H1 (cell line): ENCODE data around the gene GPS1.

Experiments
- CBX5 ChIP-seq: fragments of 300-800, 300-1000 bp; sonication (generic); IDR thresholded peaks from 2 replicates; pipeline ENCODE4 v1.7.1; 2016; ENCODE audit warnings: antibody characterized with exemption, low read length, low read depth
- EZH2 ChIP-seq: fragments of 200-600 bp; sonication (generic); IDR thresholded peaks from 2 replicates; pipeline ENCODE4 v1.7.1; 2012; ENCODE audit warnings: low read depth, mild to moderate bottlenecking, moderate library complexity, low read length, inconsistent platforms; ENCODE audit not compliant: severe bottlenecking
- GABPA ChIP-seq: IDR thresholded peaks from 2 replicates; pipeline ENCODE4 v1.6.1; 2011; ENCODE audit warnings: mild to moderate bottlenecking, low read length, moderate library complexity, borderline replicate concordance; ENCODE audit not compliant: insufficient read depth
- POLR2A ChIP-seq, 2 experiments: IDR thresholded peaks; 1 replicate in 1 of 2; 2 replicates in 1 of 2; pipeline ENCODE4 v1.6.1; 2011; ENCODE audit warnings: low read depth in 2 of 2, low read length in 2 of 2, mild to moderate bottlenecking in 2 of 2; ENCODE audit errors: control extremely low read depth in 1 of 2
- POLR2AphosphoS5 ChIP-seq: IDR thresholded peaks from 2 replicates; pipeline ENCODE4 v1.6.1; 2011; ENCODE audit warnings: low read depth, low read length
- RAD21 ChIP-seq, 2 experiments: IDR thresholded peaks in 1 of 2; conservative IDR thresholded peaks in 1 of 2; 2 replicates each; pipeline ENCODE4 v1.6.1; 2011; ENCODE audit warnings: low read depth in 2 of 2, low read length in 2 of 2, improper control_type of control experiment in 1 of 2, inconsistent platforms in 1 of 2, mild to moderate bottlenecking in 1 of 2, moderate library complexity in 1 of 2
- RBBP5 ChIP-seq: IDR thresholded peaks from 2 replicates; pipeline ENCODE4 v1.7.1; 2012; ENCODE audit warnings: low read depth, mild to moderate bottlenecking, inconsistent platforms, low read length, moderate library complexity, borderline replicate concordance
- SAP30 ChIP-seq: fragments of 300-600 bp; sonication (generic); IDR thresholded peaks from 2 replicates; pipeline ENCODE4 v1.7.1; 2012; ENCODE audit warnings: low read length, moderate library complexity, mild to moderate bottlenecking, inconsistent platforms; ENCODE audit not compliant: insufficient read depth, insufficient replicate concordance
- SRF ChIP-seq: IDR thresholded peaks from 2 replicates; pipeline ENCODE4 v1.6.1; 2011; ENCODE audit warnings: mild to moderate bottlenecking, low read depth, low read length, moderate library complexity
- SUZ12 ChIP-seq: fragments of 200-600 bp; sonication (generic); IDR thresholded peaks from 2 replicates; pipeline ENCODE4 v1.6.1; 2012; ENCODE audit warnings: mild to moderate bottlenecking, inconsistent platforms, low read length, moderate library complexity, mixed read lengths
- TAF7 ChIP-seq: optimal IDR thresholded peaks from 2 replicates; pipeline ENCODE3; 2011; ENCODE audit warnings: low read depth, mild to moderate bottlenecking, inconsistent platforms, low read length, moderate library complexity, borderline replicate concordance
- TF ChIP-seq, protein P1 (sequence below), 3 experiments: IDR thresholded peaks; 1 replicate in 2 of 3; 2 replicates in 1 of 3; pipeline versions ENCODE4 v1.5.1 to v1.6.1; 2011; ENCODE audit warnings: low read length in 3 of 3, mild to moderate bottlenecking in 3 of 3, inconsistent platforms in 2 of 3, low read depth in 1 of 3, moderate library complexity in 1 of 3; ENCODE audit not compliant: insufficient read depth in 1 of 3; ENCODE audit errors: control extremely low read depth in 1 of 3

DNA sequence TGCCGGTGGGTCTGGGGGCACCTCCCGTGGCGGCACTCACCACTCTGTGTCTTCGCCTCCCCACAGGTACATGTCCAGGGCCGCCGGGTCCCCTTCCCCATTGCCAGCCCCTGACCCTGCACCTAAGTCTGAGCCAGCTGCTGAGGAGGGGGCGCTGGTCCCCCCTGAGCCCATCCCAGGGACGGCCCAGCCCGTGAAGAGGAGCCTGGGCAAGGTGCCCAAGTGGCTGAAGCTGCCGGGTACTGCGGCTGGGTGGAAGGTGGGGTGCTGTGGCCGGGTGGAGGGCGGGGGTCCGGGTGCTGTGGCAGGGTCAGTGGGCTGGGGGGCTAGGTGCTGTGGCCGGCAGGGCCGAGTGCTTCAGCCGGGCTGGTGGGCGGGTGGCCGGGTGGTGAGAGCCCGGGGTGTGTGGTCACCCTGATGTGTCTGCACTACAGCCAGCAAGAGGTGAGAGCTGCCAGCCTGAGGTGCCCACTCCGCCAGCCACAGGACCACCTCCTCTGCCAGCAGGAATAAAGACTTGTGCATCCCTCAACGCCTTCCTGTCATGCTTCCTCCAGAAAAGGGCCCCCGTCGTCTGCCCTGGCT lies 34.7 kb upstream of the GPS1 start:
- TF ChIP-seq SAP30 = no peak
- TF ChIP-seq POLR2AphosphoS5 = no peak
- TF ChIP-seq RBBP5 = no peak
- no peak for TF ChIP-seq CBX5
- no peak for TF ChIP-seq GABPA
- TF ChIP-seq, protein P1, sequence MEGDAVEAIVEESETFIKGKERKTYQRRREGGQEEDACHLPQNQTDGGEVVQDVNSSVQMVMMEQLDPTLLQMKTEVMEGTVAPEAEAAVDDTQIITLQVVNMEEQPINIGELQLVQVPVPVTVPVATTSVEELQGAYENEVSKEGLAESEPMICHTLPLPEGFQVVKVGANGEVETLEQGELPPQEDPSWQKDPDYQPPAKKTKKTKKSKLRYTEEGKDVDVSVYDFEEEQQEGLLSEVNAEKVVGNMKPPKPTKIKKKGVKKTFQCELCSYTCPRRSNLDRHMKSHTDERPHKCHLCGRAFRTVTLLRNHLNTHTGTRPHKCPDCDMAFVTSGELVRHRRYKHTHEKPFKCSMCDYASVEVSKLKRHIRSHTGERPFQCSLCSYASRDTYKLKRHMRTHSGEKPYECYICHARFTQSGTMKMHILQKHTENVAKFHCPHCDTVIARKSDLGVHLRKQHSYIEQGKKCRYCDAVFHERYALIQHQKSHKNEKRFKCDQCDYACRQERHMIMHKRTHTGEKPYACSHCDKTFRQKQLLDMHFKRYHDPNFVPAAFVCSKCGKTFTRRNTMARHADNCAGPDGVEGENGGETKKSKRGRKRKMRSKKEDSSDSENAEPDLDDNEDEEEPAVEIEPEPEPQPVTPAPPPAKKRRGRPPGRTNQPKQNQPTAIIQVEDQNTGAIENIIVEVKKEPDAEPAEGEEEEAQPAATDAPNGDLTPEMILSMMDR (IDR thresholded peaks at IDR 0.05; ENCODE audit: control extremely low read depth in 1 of 3, insufficient read depth in 1 of 3, low read depth in 1 of 3, low read length in 3 of 3) = no peak
- TF ChIP-seq EZH2 = no peak
- no peak for TF ChIP-seq SRF
- TF ChIP-seq RAD21 (IDR thresholded peaks at IDR 0.05 in 1 of 2, conservative IDR thresholded peaks at IDR 0.05 in 1 of 2; ENCODE audit: low read depth in 2 of 2, low read length in 2 of 2) = no peak
- no peak for TF ChIP-seq POLR2A (IDR thresholded peaks at IDR 0.05; ENCODE audit: control extremely low read depth in 1 of 2, low read depth in 2 of 2, low read length in 2 of 2)
- TF ChIP-seq TAF7 = no peak
- TF ChIP-seq SUZ12 = no peak
